Activated T-helper 17 cell treated with anti-CD3 and anti-CD28 coated beads, Interleukin-2, amount 50 U/mL, for 72 hours (primary cell): ENCODE results near the gene TMEM86A. TPM values are rescaled to one million over a fixed set of nuclear protein-coding genes. Genes with fewer than 3 reads are reported as not detected.

Experiments used
- ATAC-seq: fragments of 150-1000 bp; cut with Tn5 transposase; replicated peaks from 2 replicates; pipeline ENCODE4 v1.10.0; 2021; ENCODE audit warnings: mild to moderate bottlenecking, moderate library complexity
- H3K27ac Mint-ChIP-seq: one replicate; pipeline ENCODE4 v1.8.0; 2022; ENCODE audit warnings: mixed read lengths
- H3K27me3 Mint-ChIP-seq: one replicate; pipeline ENCODE4 v1.8.0; 2022; ENCODE audit warnings: mixed read lengths
- H3K36me3 Mint-ChIP-seq: one replicate; pipeline ENCODE4 v1.8.0; 2022; ENCODE audit warnings: low read depth, mild to moderate bottlenecking, mixed read lengths
- H3K4me1 Mint-ChIP-seq: one replicate; pipeline ENCODE4 v1.8.0; 2022; ENCODE audit warnings: mixed read lengths
- H3K4me3 Mint-ChIP-seq: one replicate; pipeline ENCODE4 v1.8.0; 2022; ENCODE audit warnings: mild to moderate bottlenecking, mixed read lengths
- H3K9me3 Mint-ChIP-seq: one replicate; pipeline ENCODE4 v1.8.0; 2022; ENCODE audit warnings: mixed read lengths
- total RNA-seq, 2 donors: library from RNA; stranded (reverse); gene quantifications; one replicate each; pipeline ENCODE4 v1.2.3, GENCODE V29; 2022

Gene TMEM86A
- total RNA-seq, 2 donors from 2014 or later = 0.24 to 0.40 TPM

- no peak for ATAC-seq
- H3K9me3 Mint-ChIP-seq = no peaks in the 10 kb centered on the region
Measured at GRCh38 chr11:18748766-18749365, 50.3 kb downstream of the TMEM86A start.

GRCh38 chr11:18749681-18750319 is 51.2 kb downstream of the TMEM86A start:
- Mint-ChIP-seq H3K27me3 (no peaks in the 10 kb centered on the region), H3K4me3 (no peak overlapping the region), H3K36me3 (no peaks in the 10 kb centered on the region), H3K27ac (no peak overlapping the region), H3K4me1 (no peaks in the 10 kb centered on the region), H3K9me3 (no peaks in the 10 kb centered on the region)
- ATAC-seq = no peak

More at GRCh38 chr11:18748766-18749365, 50.3 kb downstream of the TMEM86A start:
- H3K36me3 Mint-ChIP-seq = no peaks in the 10 kb centered on the region
- no peaks in the 10 kb centered on the region for H3K4me1 Mint-ChIP-seq
- H3K27ac Mint-ChIP-seq = no peak overlapping the region
- H3K4me3 Mint-ChIP-seq = no peak overlapping the region
- H3K27me3 Mint-ChIP-seq = no peaks in the 10 kb centered on the region

GRCh38 chr11:18750944-18751343 is 52.4 kb downstream of the TMEM86A start:
- Mint-ChIP-seq H3K27me3 (no peaks in the 10 kb centered on the region), H3K4me1 (no peaks in the 10 kb centered on the region), H3K27ac (no peak overlapping the region), H3K4me3 (no peak overlapping the region), H3K9me3 (no peaks in the 10 kb centered on the region), H3K36me3 (no peaks in the 10 kb centered on the region)
- no peak for ATAC-seq

GRCh38 chr11:18752502-18752901 is 53.9 kb downstream of the TMEM86A start:
- Mint-ChIP-seq H3K27me3 (no peaks in the 10 kb centered on the region), H3K36me3 (no peaks in the 10 kb centered on the region), H3K4me3 (no peak overlapping the region), H3K27ac (no peak overlapping the region), H3K9me3 (no peaks in the 10 kb centered on the region), H3K4me1 (no peaks in the 10 kb centered on the region)
- no peak for ATAC-seq

- ATAC-seq = peak; percentile 84
- no peaks in the 10 kb centered on the region for H3K27me3 Mint-ChIP-seq
- no peaks in the 10 kb centered on the region for H3K4me1 Mint-ChIP-seq
- no peak overlapping the region for H3K27ac Mint-ChIP-seq
- H3K9me3 Mint-ChIP-seq = no peaks in the 10 kb centered on the region
- H3K36me3 Mint-ChIP-seq = no peaks in the 10 kb centered on the region
- no peak overlapping the region for H3K4me3 Mint-ChIP-seq
Measured at GRCh38 chr11:18754308-18754707, 55.7 kb downstream of the TMEM86A start.

Other genes starting within 250 kb of the TMEM86A start
- gene LDHAL6A, start 242.9 kb upstream of the TMEM86A start, total RNA-seq = not detected
- 10 to 100 TPM; 24.8 to 36.5 TPM for gene TSG101, start 171.8 kb upstream of the TMEM86A start, total RNA-seq
- gene UEVLD, start 110.0 kb upstream of the TMEM86A start, total RNA-seq = 10 to 100 TPM; 24.4 to 25.2 TPM
- gene MISFA, start 99.0 kb upstream of the TMEM86A start, total RNA-seq = 1 to 10 TPM; 2.5 to 4.9 TPM
- 10 to 100 TPM; 33.8 to 34.5 TPM for gene SPTY2D1, start 64.4 kb upstream of the TMEM86A start, total RNA-seq
- 1 to 10 TPM in 1 of 2 donors, not detected in 1; 1.4 TPM for gene IGSF22, start 27.4 kb downstream of the TMEM86A start, total RNA-seq
- gene PTPN5, start 93.0 kb downstream of the TMEM86A start, total RNA-seq = not detected
- gene MRGPRX1, start 240.6 kb downstream of the TMEM86A start, total RNA-seq = not detected